GM23338 (cell line): Measurements from ENCODE around the gene RHOBTB3.

Experiments
- CREB1 ChIP-seq: fragments of 250-450 bp; sonication (Bioruptor Pico); IDR thresholded peaks from 2 replicates; pipeline ENCODE4 v1.5.0; 2020; ENCODE audit warnings: low read depth, mild to moderate bottlenecking, moderate library complexity
- CTCF ChIP-seq, 2 experiments: fragments of 200-600 bp in 1 of 2; sonication (generic) in 1 of 2; conservative IDR thresholded peaks; 2 replicates each; pipeline versions ENCODE4 v1.5.1 to v1.6.1; 2016 to 2017; ENCODE audit warnings: antibody characterized with exemption in 2 of 2, low read depth in 2 of 2, mild to moderate bottlenecking in 2 of 2, moderate library complexity in 1 of 2
- EZH2 ChIP-seq: fragments of 200-600 bp; sonication (generic); IDR thresholded peaks from one replicate; pipeline ENCODE4 v1.8.0; 2017; ENCODE audit warnings: antibody characterized with exemption, mild to moderate bottlenecking, low read depth; ENCODE audit not compliant: unreplicated experiment
- EZH2phosphoT487 ChIP-seq: fragments of 200-600 bp; sonication (generic); IDR thresholded peaks from one replicate; pipeline ENCODE4 v1.8.1; 2018; ENCODE audit warnings: antibody characterized with exemption; ENCODE audit not compliant: unreplicated experiment
- JUNB ChIP-seq: IDR thresholded peaks from one replicate; pipeline ENCODE4 v1.6.1; 2016; ENCODE audit warnings: antibody characterized with exemption; ENCODE audit not compliant: unreplicated experiment
- NANOG ChIP-seq: IDR thresholded peaks from 2 replicates; pipeline ENCODE4 v1.6.1; 2016; ENCODE audit warnings: antibody characterized with exemption, borderline replicate concordance
- POLR2AphosphoS5 ChIP-seq: IDR thresholded peaks from 2 replicates; pipeline ENCODE4 v1.6.1; 2016; ENCODE audit warnings: antibody characterized with exemption, low read depth
- REST ChIP-seq: IDR thresholded peaks from one replicate; pipeline ENCODE4 v1.6.1; 2018; ENCODE audit warnings: antibody characterized with exemption; ENCODE audit not compliant: unreplicated experiment
- ZNF114 ChIP-seq: fragments of 250-450 bp; sonication (Bioruptor Pico); IDR thresholded peaks from 2 replicates; pipeline ENCODE4 v1.5.0; 2020; ENCODE audit warnings: mild to moderate bottlenecking, moderate library complexity

DNA sequence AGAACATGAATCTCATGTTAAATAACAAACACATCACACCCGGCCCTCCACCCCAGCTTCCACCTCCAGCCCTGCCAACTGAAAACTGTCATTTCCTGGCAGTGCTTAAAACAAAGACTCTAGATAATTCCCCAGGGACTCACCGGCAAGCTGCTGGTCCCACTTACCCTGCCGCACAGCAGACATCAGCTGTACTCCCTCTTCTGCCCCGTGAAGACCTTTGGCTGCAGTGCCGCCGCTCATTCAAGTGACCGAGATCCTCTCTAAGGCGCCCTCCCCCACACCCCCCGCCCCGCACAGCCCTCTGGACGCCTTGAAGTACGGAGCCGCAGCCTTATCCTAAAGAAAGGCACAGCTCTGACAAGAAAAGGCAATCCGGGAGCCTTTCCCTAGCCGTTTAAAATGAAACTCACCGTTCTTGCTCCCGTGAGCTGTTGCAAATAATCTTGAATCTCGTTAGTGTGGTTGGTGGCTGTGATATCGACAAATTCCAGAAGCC is 91.0 kb downstream of the RHOBTB3 start:
- TF ChIP-seq POLR2AphosphoS5 (no peak), CTCF (conservative IDR thresholded peaks at IDR 0.05; ENCODE audit: low read depth in 2 of 2) (no peak), NANOG (no peak), EZH2 (no peak), REST (no peak), CREB1 (CRISPR knock-in tag) (no peak), EZH2phosphoT487 (no peak), ZNF114 (CRISPR knock-in tag) (no peak), JUNB (no peak)
